HG03342 (cell line): ENCODE data around the gene B4GALT2.

Source experiments
- ATAC-seq: cut with Tn5 transposase; IDR thresholded peaks from one replicate; pipeline ENCODE4 v1.9.1; 2021; ENCODE audit warnings: mild to moderate bottlenecking, moderate library complexity; ENCODE audit not compliant: unreplicated experiment

B4GALT2 gene

GRCh38 chr1:43983253-43983899 lies 4.4 kb downstream of the B4GALT2 start:
- ATAC-seq = no peak

- no peak for ATAC-seq
These were observed 5.8 kb downstream of the B4GALT2 start for GRCh38 chr1:43984855-43985254.

GRCh38 chr1:43985984-43986595 lies 7.1 kb downstream of the B4GALT2 start:
- ATAC-seq = no peak

- ATAC-seq = no peak
These were observed 7.7 kb downstream of the B4GALT2 start for GRCh38 chr1:43986712-43987111.

GRCh38 chr1:43987159-43987902 lies 8.3 kb downstream of the B4GALT2 start:
- ATAC-seq = no peak

GRCh38 chr1:43990271-43991199 lies 11.5 kb downstream of the B4GALT2 start:
- ATAC-seq = no peak

GRCh38 chr1:43991200-43991475 lies 12.1 kb downstream of the B4GALT2 start:
- ATAC-seq = no peak

GRCh38 chr1:43991476-43992231 lies 12.6 kb downstream of the B4GALT2 start, which contains the start of gene CCDC24:
CCDC24 (plus strand) TSS chr1:43991599; CDS start chr1:43991879, 280 bp downstream.
- ATAC-seq = peak; percentile 71

- ATAC-seq = no peak
These were observed 13.4 kb downstream of the B4GALT2 start for GRCh38 chr1:43992232-43992995.

- no peak for ATAC-seq
These were observed 14.3 kb downstream of the B4GALT2 start for GRCh38 chr1:43993206-43993914.

GRCh38 chr1:43994071-43994470 lies 15.1 kb downstream of the B4GALT2 start:
- ATAC-seq = no peak

- ATAC-seq = no peak
These were observed 16.1 kb downstream of the B4GALT2 start for GRCh38 chr1:43994794-43995790.

- no peak for ATAC-seq
These were observed 17.1 kb downstream of the B4GALT2 start for GRCh38 chr1:43995984-43996732.

- no peak for ATAC-seq
These were observed 17.7 kb downstream of the B4GALT2 start for GRCh38 chr1:43996733-43997115.

- ATAC-seq = no peak
These were observed 18.4 kb downstream of the B4GALT2 start for GRCh38 chr1:43997295-43997999.

- no peak for ATAC-seq
These were observed 19.0 kb downstream of the B4GALT2 start for GRCh38 chr1:43998000-43998378.

GRCh38 chr1:43999455-43999854 lies 20.4 kb downstream of the B4GALT2 start:
- ATAC-seq = no peak
